ENCODE measurements around the gene DBH. TPM values are rescaled to one million over a fixed set of nuclear protein-coding genes. Genes with fewer than 3 reads are reported as not detected.

The DBH gene
- total RNA-seq, 2 experiments from 2014 or later, result not detected

DNA sequence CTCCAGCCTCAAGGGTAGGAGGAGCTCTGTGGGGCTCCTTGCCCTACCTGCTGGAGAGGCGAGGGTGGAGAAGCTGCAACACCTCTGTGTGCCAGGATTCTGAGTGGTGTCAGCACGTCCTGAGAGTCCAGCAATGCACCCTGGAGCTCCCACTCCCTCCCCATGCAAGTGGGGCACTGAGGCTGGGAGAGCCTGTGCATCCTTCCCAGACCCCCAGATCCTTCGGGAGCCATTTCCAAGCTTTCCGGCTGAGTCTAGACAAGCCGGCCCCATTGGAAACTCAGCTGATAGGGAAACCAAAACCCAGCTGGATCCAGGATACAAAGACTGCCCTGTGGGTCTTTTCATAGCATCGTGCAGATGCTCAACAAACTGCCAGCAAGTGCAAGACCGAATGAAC is 28.8 kb upstream of the DBH start:
- Mint-ChIP-seq H3K27me3 (peaks cover 36% of the 10 kb centered on the region), H3K36me3 (ENCODE audit: low read depth) (no peaks in the 10 kb centered on the region), H3K4me3 (no peak overlapping the region), H3K9me3 (no peaks in the 10 kb centered on the region), H3K27ac (no peak overlapping the region), H3K4me1 (peaks cover 5% of the 10 kb centered on the region)
- DNase-seq, result no peak
- ChIA-PET CTCF (no interaction called here), POLR2A (no interaction called here)

DNA sequence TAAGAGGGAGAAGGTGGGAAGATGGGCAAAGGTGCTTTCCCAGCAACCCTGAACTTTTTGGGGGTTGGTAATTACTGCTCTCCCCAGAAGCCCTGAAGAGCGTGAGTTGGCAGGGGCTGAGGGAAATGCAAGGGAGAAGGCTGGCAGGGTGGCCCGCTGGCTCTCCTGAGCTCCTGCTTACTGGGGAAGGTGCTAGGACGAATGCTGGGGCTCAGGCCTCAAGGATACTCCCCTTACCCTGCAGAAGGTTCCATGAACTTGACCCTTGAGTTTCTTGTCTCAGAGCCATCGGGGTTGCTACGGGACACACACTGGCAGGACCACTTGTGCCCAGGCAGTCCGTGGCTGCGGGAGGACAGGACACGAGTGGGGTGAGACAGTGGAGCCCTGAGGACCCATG is 28.2 kb upstream of the DBH start:
- Mint-ChIP-seq H3K27ac (no peak overlapping the region), H3K27me3 (peaks cover 36% of the 10 kb centered on the region), H3K4me3 (no peak overlapping the region), H3K9me3 (no peaks in the 10 kb centered on the region), H3K4me1 (peaks cover 5% of the 10 kb centered on the region), H3K36me3 (ENCODE audit: low read depth) (no peaks in the 10 kb centered on the region)
- ChIA-PET CTCF (no interaction called here), POLR2A (interaction anchor here (0.7 kb wide), 1 partner anchor 9 kb away, joined by 3 read pairs; no protein-coding TSS in a partner anchor)
- DNase-seq, result no peak

DNA sequence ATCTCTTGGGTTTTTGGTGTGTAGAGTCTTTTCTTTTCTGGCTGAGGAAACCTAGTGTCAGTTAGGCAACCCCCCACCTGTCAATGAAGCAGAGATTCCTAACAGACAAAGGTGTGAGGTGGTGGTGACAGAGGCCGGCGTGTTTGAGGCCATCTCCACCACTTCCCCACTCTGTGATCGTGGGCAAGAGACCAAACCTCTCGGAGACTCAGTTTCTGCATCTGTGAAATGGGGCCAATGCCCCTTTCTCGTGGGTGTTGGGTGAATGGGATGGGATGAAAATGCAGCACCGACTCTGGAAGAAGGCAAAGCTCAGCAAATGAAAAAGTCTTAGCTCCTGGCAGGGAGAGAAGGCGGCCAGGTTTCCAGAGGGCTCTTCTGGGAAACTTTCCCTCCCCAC is 27.8 kb upstream of the DBH start:
- POLR2A ChIA-PET, result interaction anchor here (0.7 kb wide), 1 partner anchor 9 kb away, joined by 3 read pairs; no protein-coding TSS in a partner anchor
- Mint-ChIP-seq H3K4me1 (peaks cover 5% of the 10 kb centered on the region), H3K4me3 (no peak overlapping the region), H3K27ac (no peak overlapping the region), H3K9me3 (no peaks in the 10 kb centered on the region), H3K36me3 (ENCODE audit: low read depth) (no peaks in the 10 kb centered on the region), H3K27me3 (peaks cover 40% of the 10 kb centered on the region)
- CTCF ChIA-PET, result no interaction called here
- DNase-seq, result no peak

DNA sequence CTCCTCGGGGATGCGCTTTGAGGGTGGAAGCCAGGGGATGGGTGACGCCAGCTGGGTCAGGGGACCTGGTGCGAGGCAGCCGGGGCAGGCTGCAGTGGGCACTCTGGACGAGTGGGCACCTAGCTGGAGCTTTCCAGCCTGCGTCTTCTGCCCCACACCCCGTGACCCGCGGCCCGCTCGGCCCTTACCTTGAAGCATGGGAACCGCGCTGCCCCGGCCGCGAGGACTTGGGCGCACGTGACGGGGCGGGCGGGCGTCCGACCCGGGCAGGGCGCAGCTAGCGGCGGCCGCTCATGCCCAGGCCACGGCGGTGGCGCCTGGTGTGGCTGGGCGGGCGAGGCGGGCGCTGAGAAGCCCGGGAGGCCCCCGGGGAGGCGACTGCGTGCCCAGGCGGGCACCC is 27.3 kb upstream of the DBH start:
- peaks cover 40% of the 10 kb centered on the region for H3K27me3 Mint-ChIP-seq
- no peaks in the 10 kb centered on the region for H3K9me3 Mint-ChIP-seq
- ChIA-PET POLR2A (interaction anchor here (0.7 kb wide), 1 partner anchor 10 kb away, joined by 3 read pairs; no protein-coding TSS in a partner anchor), CTCF (no interaction called here)
- no peak overlapping the region for H3K27ac Mint-ChIP-seq
- peaks cover 5% of the 10 kb centered on the region for H3K4me1 Mint-ChIP-seq
- DNase-seq, result no peak
- H3K36me3 Mint-ChIP-seq (ENCODE audit: low read depth), result no peaks in the 10 kb centered on the region
- H3K4me3 Mint-ChIP-seq, result no peak overlapping the region

- Mint-ChIP-seq H3K4me1 (peaks cover 2% of the 10 kb centered on the region), H3K4me3 (no peak within 1 kb of the TSS), H3K27me3 (peaks cover 40% of the 10 kb centered on the region), H3K27ac (no peak within 1 kb of the TSS), H3K36me3 (ENCODE audit: low read depth) (no peaks in the 10 kb centered on the region), H3K9me3 (no peaks in the 10 kb centered on the region)
- POLR2A ChIA-PET, result no interaction called here
- CTCF ChIA-PET, result no interaction called here
- peak; percentile 53 for DNase-seq
Observed at GRCh38 chr9:133609311-133610098, 26.7 kb upstream of the DBH start, which contains the start of gene FAM163B. TSS of gene FAM163B (minus strand) at chr9:133609389. CDS start at chr9:133580223, 29,166 bp downstream.

DNA sequence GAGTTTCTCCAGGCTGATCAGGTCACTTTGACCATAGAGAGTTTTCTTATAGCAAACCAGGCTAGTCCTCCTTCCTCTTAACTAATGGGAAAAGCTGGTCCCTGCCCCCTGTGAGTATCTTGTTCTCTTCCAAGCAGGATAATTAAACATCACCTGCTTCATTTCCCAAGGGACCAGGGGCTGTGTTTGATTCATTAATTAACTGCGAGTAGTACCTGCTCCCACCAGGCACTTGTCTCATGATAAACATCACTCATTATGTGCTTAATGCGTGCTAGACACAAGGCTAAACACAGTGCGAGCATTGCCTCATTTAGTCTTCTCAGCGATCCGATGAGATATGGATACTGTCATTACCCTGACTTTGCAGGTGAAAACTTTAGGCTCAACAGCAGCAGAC is 25.3 kb upstream of the DBH start:
- ChIA-PET CTCF (no interaction called here), POLR2A (no interaction called here)
- H3K4me3 Mint-ChIP-seq, result no peak overlapping the region

DNA sequence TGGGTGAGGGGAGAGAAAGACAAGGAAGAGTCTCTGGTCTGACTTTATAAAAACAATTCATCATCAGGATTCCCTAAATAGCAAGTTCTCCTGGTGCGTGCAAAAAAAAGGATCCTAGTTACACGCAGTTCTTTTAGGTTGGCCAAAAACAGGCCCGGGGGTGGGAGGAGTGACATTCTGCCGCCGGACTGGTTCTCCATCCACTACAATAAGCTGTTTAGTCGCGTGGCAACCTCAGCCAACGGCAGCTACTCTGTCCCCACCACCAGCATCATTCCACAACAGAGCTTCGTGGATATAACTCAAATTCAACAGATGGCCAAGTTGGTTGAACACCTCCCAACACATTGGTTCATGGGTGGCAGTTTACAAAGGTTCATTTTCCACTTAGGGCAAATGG is 24.1 kb upstream of the DBH start:
- POLR2A ChIA-PET, result no interaction called here
- no peaks in the 10 kb centered on the region for H3K36me3 Mint-ChIP-seq (ENCODE audit: low read depth)
- H3K9me3 Mint-ChIP-seq, result no peaks in the 10 kb centered on the region
- CTCF ChIA-PET, result no interaction called here
- no peak for DNase-seq
- H3K27ac Mint-ChIP-seq, result no peak overlapping the region
- H3K4me3 Mint-ChIP-seq, result no peak overlapping the region
- peaks cover 2% of the 10 kb centered on the region for H3K4me1 Mint-ChIP-seq
- H3K27me3 Mint-ChIP-seq, result peaks cover 41% of the 10 kb centered on the region

More for the DNA sequence above, 25.3 kb upstream of the DBH start:
- DNase-seq, result no peak
- Mint-ChIP-seq H3K36me3 (ENCODE audit: low read depth) (no peaks in the 10 kb centered on the region), H3K27ac (no peak overlapping the region), H3K9me3 (no peaks in the 10 kb centered on the region), H3K4me1 (peaks cover 2% of the 10 kb centered on the region), H3K27me3 (peaks cover 45% of the 10 kb centered on the region)

DNA sequence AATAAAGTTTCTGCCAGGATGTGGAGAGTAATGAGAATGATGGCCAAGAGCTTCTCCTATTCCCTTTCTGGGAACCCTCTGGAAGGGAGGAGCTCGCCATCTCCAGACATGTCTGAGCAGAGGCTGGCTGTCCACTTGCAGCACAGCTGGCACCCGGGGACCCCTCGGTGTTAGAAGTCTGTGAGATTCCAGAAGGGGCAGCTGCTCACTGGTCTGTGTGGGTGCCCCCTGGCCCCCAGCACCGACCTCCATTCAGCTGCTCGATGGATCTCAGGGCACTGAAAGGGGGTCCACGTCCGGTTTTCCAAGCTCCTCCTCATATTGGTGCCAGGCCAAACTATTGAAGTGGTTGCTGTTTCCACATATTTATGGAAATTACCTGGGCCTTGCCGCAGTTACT is 23.3 kb upstream of the DBH start:
- Mint-ChIP-seq H3K27ac (no peak overlapping the region), H3K9me3 (no peaks in the 10 kb centered on the region), H3K4me1 (peaks cover 2% of the 10 kb centered on the region), H3K27me3 (peaks cover 38% of the 10 kb centered on the region), H3K4me3 (no peak overlapping the region), H3K36me3 (ENCODE audit: low read depth) (no peaks in the 10 kb centered on the region)
- ChIA-PET POLR2A (no interaction called here), CTCF (no interaction called here)
- DNase-seq, result no peak

- peaks cover 39% of the 10 kb centered on the region for H3K27me3 Mint-ChIP-seq
- CTCF ChIA-PET, result no interaction called here
- no peak overlapping the region for H3K27ac Mint-ChIP-seq
Observed at GRCh38 chr9:133613432-133613831, 22.7 kb upstream of the DBH start.

GRCh38 chr9:133614056-133614455 is 22.1 kb upstream of the DBH start:
- ChIA-PET POLR2A (no interaction called here), CTCF (no interaction called here)
- no peaks in the 10 kb centered on the region for H3K36me3 Mint-ChIP-seq (ENCODE audit: low read depth)
- no peaks in the 10 kb centered on the region for H3K9me3 Mint-ChIP-seq
- no peak overlapping the region for H3K4me3 Mint-ChIP-seq
- no peak for DNase-seq
- peaks cover 43% of the 10 kb centered on the region for H3K27me3 Mint-ChIP-seq
- peaks cover 7% of the 10 kb centered on the region for H3K4me1 Mint-ChIP-seq
- no peak overlapping the region for H3K27ac Mint-ChIP-seq

More at GRCh38 chr9:133613432-133613831, 22.7 kb upstream of the DBH start:
- no peak for DNase-seq
- no peaks in the 10 kb centered on the region for H3K9me3 Mint-ChIP-seq
- H3K4me3 Mint-ChIP-seq, result no peak overlapping the region
- H3K36me3 Mint-ChIP-seq (ENCODE audit: low read depth), result no peaks in the 10 kb centered on the region
- POLR2A ChIA-PET, result no interaction called here
- H3K4me1 Mint-ChIP-seq, result peaks cover 2% of the 10 kb centered on the region

DNA sequence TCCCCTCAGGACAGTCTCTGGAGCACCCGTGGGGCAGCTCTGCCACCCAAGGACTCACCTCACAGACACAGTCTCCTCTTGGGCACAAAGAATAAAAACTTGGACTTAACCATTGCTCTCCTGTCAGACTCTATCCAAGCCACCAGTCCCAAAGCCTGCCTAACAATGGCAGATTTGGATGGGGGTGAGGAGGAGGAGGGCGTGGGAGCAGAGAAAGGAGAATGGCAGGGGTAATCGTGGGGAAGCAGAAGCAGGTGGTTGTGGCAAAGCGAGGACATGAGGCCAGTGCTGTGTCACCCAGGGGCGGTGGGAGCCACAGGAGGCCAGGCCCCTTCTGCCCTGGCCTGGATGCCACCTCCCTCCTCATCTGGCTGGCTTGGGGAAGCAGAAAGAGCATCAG is 21.5 kb upstream of the DBH start:
- Mint-ChIP-seq H3K4me3 (no peak overlapping the region), H3K36me3 (ENCODE audit: low read depth) (no peaks in the 10 kb centered on the region), H3K27me3 (peaks cover 40% of the 10 kb centered on the region), H3K4me1 (peaks cover 9% of the 10 kb centered on the region), H3K9me3 (no peaks in the 10 kb centered on the region), H3K27ac (no peak overlapping the region)
- CTCF ChIA-PET, result no interaction called here
- DNase-seq, result no peak
- POLR2A ChIA-PET, result no interaction called here

GRCh38 chr9:133615186-133615585 is 21.0 kb upstream of the DBH start:
- no peak for DNase-seq
- no peak overlapping the region for H3K27ac Mint-ChIP-seq
- POLR2A ChIA-PET, result no interaction called here
- H3K4me1 Mint-ChIP-seq, result peaks cover 14% of the 10 kb centered on the region
- H3K27me3 Mint-ChIP-seq, result peaks cover 36% of the 10 kb centered on the region
- CTCF ChIA-PET, result interaction anchor here (1.1 kb wide), 1 partner anchor 37 kb away, joined by 3 read pairs; no protein-coding TSS in a partner anchor
- no peak overlapping the region for H3K4me3 Mint-ChIP-seq
- H3K9me3 Mint-ChIP-seq, result no peaks in the 10 kb centered on the region
- no peaks in the 10 kb centered on the region for H3K36me3 Mint-ChIP-seq (ENCODE audit: low read depth)

GRCh38 chr9:133615606-133616188 is 20.5 kb upstream of the DBH start:
- peaks cover 31% of the 10 kb centered on the region for H3K27me3 Mint-ChIP-seq
- ChIA-PET POLR2A (no interaction called here), CTCF (interaction anchor here (1.1 kb wide), 1 partner anchor 37 kb away, joined by 3 read pairs; no protein-coding TSS in a partner anchor)
- H3K27ac Mint-ChIP-seq, result no peak overlapping the region
- no peak for DNase-seq
- H3K9me3 Mint-ChIP-seq, result no peaks in the 10 kb centered on the region
- peaks cover 17% of the 10 kb centered on the region for H3K4me1 Mint-ChIP-seq
- no peak overlapping the region for H3K4me3 Mint-ChIP-seq
- H3K36me3 Mint-ChIP-seq (ENCODE audit: low read depth), result no peaks in the 10 kb centered on the region
